ENCODE data around the gene TAOK3. TPM values are rescaled to one million over a fixed set of nuclear protein-coding genes. Genes with fewer than 3 reads are reported as not detected.

Gene TAOK3
- total RNA-seq, 2 experiments from 2014 or later: 47.5 to 50.4 TPM

DNA sequence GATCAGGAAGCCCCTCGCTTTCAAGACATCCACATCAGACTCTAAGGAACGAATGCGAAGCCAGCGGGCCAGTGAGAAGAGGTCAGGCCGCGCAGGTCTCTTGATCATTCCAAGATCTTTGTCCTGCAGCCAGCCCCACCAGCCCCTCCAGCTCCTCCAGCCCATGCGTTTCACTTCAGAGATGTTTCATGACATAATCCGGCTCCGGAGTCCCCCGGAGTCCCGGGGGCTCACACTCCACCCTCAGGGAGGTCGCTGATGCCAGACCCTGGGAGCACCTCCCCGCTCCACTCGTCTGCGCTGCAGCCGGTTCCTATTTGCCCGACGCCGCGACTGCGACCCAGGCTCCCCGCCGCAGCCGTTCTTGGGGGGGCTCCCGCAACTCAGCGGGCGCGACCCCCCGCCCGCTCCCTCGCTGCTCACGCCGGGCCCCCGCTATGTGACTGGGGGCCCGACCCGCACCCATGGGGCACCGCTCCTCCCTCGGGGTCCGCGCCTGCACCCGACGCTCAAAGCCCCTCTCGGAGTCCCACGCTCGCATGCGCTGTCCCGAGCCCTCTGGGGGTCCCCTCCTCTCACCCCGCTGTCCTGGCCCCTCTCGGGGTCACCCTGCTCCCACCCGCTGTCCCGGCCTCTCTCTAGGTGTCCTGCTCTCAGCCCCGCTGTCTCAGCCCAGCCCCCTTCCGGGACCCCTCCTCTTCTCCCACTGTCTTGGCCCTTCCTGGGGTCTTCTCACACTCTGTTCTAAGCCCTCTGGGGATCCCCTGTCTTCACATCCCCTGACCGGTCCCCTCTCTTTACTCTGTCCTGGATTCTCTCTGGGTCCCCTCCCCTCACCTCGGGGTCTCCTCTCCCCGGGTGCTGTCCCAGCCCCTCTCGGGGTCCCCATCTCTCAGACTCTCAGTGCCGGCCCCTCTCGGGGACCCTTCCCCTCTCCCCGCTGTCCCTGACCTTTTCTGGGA, 1.1 kb downstream of the TAOK3 start:
- ChIA-PET CTCF (interaction anchor here (0.6 to 1.2 kb wide), 4 partner anchors 12 to 498 kb away, joined by 3 to 7 read pairs (median 4); no protein-coding TSS in a partner anchor), POLR2A (no interaction called here)
- Mint-ChIP-seq H3K4me1 (ENCODE audit: low read depth) (peaks cover 38% of the 10 kb centered on the region), H3K9me3 (no peaks in the 10 kb centered on the region), H3K27ac (no peak overlapping the region), H3K27me3 (no peaks in the 10 kb centered on the region), H3K4me3 (peak overlapping the region; percentile 90), H3K36me3 (no peaks in the 10 kb centered on the region)
- DNase-seq: peak; percentile 18
- intact Hi-C loops (cut with micrococcal nuclease): loop anchor here (5.0 to 10.0 kb wide), 2 partner anchors 319 to 1293 kb away; partner anchors contain the start of gene PRKAB1

GRCh38 chr12:118370601-118371000, 2.1 kb downstream of the TAOK3 start:
- Mint-ChIP-seq H3K27ac (no peak overlapping the region), H3K36me3 (no peaks in the 10 kb centered on the region), H3K4me1 (ENCODE audit: low read depth) (peaks cover 34% of the 10 kb centered on the region), H3K4me3 (peak overlapping the region; percentile 90), H3K9me3 (no peaks in the 10 kb centered on the region), H3K27me3 (no peaks in the 10 kb centered on the region)
- DNase-seq: no peak
- CTCF ChIA-PET: interaction anchor here (0.6 to 1.2 kb wide), 4 partner anchors 11 to 497 kb away, joined by 3 to 7 read pairs (median 4); no protein-coding TSS in a partner anchor
- intact Hi-C loops (cut with micrococcal nuclease): loop anchor here (5.0 to 10.0 kb wide), 2 partner anchors 318 to 1294 kb away; partner anchors contain the start of gene PRKAB1
- POLR2A ChIA-PET: no interaction called here

DNA sequence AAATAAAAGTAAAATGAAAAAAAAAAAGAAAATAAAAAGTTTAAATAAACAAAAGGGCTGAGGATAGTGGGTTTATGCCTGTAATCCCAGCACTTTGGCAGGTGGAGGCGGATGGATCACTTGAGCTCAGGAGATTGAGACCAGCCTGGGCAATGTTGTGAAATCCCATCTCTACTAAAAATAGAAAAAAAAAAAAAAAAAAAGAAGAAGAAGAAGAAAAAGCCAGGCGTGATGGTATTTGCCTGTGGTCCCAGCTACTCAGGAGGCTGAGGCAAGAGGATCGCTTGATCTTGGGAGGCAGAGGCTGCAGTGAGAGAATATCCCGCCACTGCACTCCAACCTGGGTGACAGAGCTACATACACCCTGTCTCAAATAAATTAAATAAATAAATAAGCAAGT, 3.9 kb downstream of the TAOK3 start:
- no peak for DNase-seq
- ChIA-PET POLR2A (no interaction called here), CTCF (interaction anchor here (1.1 kb wide), 1 partner anchor 10 kb away, joined by 4 read pairs; no protein-coding TSS in a partner anchor)
- H3K9me3 Mint-ChIP-seq: no peaks in the 10 kb centered on the region
- H3K27me3 Mint-ChIP-seq: no peaks in the 10 kb centered on the region
- H3K4me1 Mint-ChIP-seq (ENCODE audit: low read depth): peaks cover 18% of the 10 kb centered on the region
- no peaks in the 10 kb centered on the region for H3K36me3 Mint-ChIP-seq
- H3K27ac Mint-ChIP-seq: no peak overlapping the region
- H3K4me3 Mint-ChIP-seq: no peak overlapping the region
- intact Hi-C loops (cut with micrococcal nuclease): no loop called here

DNA sequence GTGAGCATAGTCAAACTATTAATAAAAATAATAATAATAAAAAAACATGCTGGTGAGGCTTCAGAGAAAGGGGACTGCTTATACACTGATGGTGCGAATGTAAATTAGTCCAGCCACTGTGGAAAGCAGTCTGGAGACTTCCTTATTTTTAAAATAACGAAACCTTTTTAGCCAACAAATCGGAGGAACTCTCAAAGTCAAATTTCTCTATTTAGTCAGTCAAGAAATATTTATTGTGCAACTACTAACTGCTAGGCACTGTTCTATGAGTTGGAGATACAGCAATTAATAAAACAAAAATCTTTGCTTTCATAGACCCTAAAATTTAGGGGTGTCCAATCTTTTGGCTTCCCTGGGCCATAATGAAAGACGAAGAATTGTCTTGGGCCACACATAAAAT, 10.8 kb downstream of the TAOK3 start:
- ChIA-PET CTCF (no interaction called here), POLR2A (no interaction called here)
- no peaks in the 10 kb centered on the region for H3K27me3 Mint-ChIP-seq
- H3K4me3 Mint-ChIP-seq: no peak overlapping the region
- no peak overlapping the region for H3K27ac Mint-ChIP-seq
- DNase-seq: no peak
- no peaks in the 10 kb centered on the region for H3K36me3 Mint-ChIP-seq
- no peaks in the 10 kb centered on the region for H3K9me3 Mint-ChIP-seq
- intact Hi-C loops (cut with micrococcal nuclease): no loop called here
- peaks cover 21% of the 10 kb centered on the region for H3K4me1 Mint-ChIP-seq (ENCODE audit: low read depth)

GRCh38 chr12:118361092-118361404, 11.7 kb downstream of the TAOK3 start:
- POLR2A ChIA-PET: no interaction called here
- CTCF ChIA-PET: interaction anchor here (0.8 kb wide), 1 partner anchor 16 kb away, joined by 3 read pairs; the partner anchor contains the start of gene SUDS3
- intact Hi-C loops (cut with micrococcal nuclease): no loop called here
- DNase-seq: no peak
- Mint-ChIP-seq H3K9me3 (no peaks in the 10 kb centered on the region), H3K4me1 (ENCODE audit: low read depth) (peaks cover 28% of the 10 kb centered on the region), H3K36me3 (no peaks in the 10 kb centered on the region), H3K27ac (no peak overlapping the region), H3K4me3 (no peak overlapping the region), H3K27me3 (no peaks in the 10 kb centered on the region)

DNA sequence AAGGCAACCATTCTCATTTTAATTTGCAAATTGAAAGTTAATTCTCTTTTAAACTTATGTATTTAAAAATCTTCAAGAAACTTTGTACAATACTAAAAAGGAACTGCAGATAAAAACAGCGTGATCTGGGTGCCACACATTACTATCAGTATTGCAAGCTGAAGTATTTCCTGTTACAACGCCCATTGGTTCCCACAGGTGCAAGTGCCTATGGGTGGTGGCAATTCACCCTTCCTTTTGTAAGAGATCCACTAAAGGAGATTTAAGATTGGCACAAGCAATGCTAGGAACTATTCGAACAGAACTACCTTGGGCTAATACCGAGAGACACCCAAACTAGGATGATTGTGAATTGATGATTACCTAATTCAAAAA, 13.2 kb downstream of the TAOK3 start:
- intact Hi-C loops (cut with micrococcal nuclease): loop anchor here (1.0 to 5.0 kb wide), 5 partner anchors 14 to 307 kb away; no protein-coding TSS in a partner anchor
- Mint-ChIP-seq H3K9me3 (peaks cover 2% of the 10 kb centered on the region), H3K4me1 (ENCODE audit: low read depth) (peaks cover 42% of the 10 kb centered on the region), H3K36me3 (peaks cover 7% of the 10 kb centered on the region), H3K4me3 (peak overlapping the region; percentile 90), H3K27me3 (no peaks in the 10 kb centered on the region), H3K27ac (peak overlapping the region; percentile 91)
- ChIA-PET CTCF (interaction anchor here (1.0 to 5.0 kb wide), 5 partner anchors 11 to 199 kb away, joined by 3 to 94 read pairs (median 4); partner anchors contain the start of genes SUDS3 and TAOK3), POLR2A (interaction anchor here (1.0 to 2.6 kb wide), 5 partner anchors 13 to 52 kb away, joined by 3 to 7 read pairs (median 7); partner anchors contain the start of genes SUDS3 and TAOK3)
- peak; percentile 47 for DNase-seq

- Mint-ChIP-seq H3K4me1 (ENCODE audit: low read depth) (peaks cover 45% of the 10 kb centered on the region), H3K27me3 (no peaks in the 10 kb centered on the region), H3K4me3 (peak overlapping the region; percentile 90), H3K36me3 (peaks cover 11% of the 10 kb centered on the region), H3K27ac (peak overlapping the region; percentile 91), H3K9me3 (peaks cover 5% of the 10 kb centered on the region)
- no peak for DNase-seq
- ChIA-PET POLR2A (interaction anchor here (1.0 to 2.6 kb wide), 5 partner anchors 14 to 51 kb away, joined by 3 to 7 read pairs (median 7); partner anchors contain the start of genes SUDS3 and TAOK3), CTCF (interaction anchor here (0.6 to 5.0 kb wide), 12 partner anchors 10 to 1521 kb away, joined by 3 to 94 read pairs (median 4); partner anchors contain the start of genes SUDS3 and TAOK3)
- intact Hi-C loops (cut with micrococcal nuclease): loop anchor here (1.0 to 5.0 kb wide), 5 partner anchors 14 to 307 kb away; no protein-coding TSS in a partner anchor
Measured at GRCh38 chr12:118358612-118359540, 13.8 kb downstream of the TAOK3 start.

DNA sequence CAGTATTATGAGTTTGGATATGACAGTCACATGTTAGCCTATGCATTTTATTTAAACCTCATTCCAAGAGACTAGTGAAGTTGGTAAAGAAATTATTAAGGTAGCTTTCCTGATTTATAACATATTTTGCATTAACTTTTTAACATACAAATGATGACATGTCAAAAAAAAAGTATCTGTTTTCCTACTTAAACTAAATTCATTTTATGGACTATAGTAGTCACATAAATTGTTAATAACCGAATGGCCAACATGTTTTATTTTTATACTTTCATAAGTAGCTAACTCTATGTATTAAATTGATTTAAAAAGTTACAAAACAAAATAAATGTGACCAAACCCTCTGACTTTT, 14.7 kb downstream of the TAOK3 start:
- Mint-ChIP-seq H3K9me3 (peaks cover 5% of the 10 kb centered on the region), H3K27ac (peak overlapping the region; percentile 90), H3K27me3 (no peaks in the 10 kb centered on the region), H3K36me3 (peaks cover 12% of the 10 kb centered on the region), H3K4me1 (ENCODE audit: low read depth) (peaks cover 49% of the 10 kb centered on the region), H3K4me3 (peak overlapping the region; percentile 90)
- intact Hi-C loops (cut with micrococcal nuclease): loop anchor here (2.0 to 5.0 kb wide), 3 partner anchors 176 to 306 kb away; no protein-coding TSS in a partner anchor
- ChIA-PET POLR2A (interaction anchor here (0.5 to 2.6 kb wide), 4 partner anchors 15 to 49 kb away, joined by 3 to 7 read pairs (median 6); partner anchors contain the start of genes SUDS3 and TAOK3), CTCF (interaction anchor here (0.8 to 5.0 kb wide), 10 partner anchors 11 to 1224 kb away, joined by 3 to 94 read pairs (median 5); partner anchors contain the start of genes SUDS3 and TAOK3)
- no peak for DNase-seq

DNA sequence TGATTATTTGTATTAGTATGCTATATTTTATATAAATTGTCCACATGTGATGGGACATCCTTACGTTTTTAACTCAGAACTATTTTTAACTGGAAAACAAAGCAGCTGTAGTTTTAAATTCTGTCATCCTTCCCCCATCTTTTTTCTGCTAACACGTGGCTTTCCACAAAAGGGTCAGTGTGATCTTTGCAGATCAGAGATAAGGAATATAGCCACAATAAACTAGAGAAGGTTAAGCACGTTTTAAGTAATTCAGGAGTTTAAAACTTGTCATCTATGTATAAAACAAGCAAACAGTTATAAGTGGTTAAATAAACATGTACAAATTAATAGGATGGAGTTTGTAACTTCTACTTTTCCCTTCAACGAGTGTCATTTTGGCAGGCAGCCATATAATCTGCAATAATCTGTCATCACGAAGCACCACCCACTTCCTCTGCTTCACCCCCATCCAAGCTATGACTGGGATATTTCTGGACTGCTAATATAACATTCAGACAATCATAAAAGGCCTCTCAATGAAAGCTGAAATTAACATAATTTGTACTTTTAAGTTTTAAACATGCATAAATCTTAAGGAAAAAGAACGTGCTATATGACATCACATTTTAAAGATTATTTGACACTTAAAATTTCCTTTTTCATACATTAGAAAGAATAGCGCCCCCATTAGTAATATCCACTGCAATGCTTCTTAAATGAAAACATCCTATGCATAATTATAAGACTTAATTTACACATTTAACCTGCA, 15.3 kb downstream of the TAOK3 start:
- POLR2A ChIA-PET: interaction anchor here (0.5 to 2.6 kb wide), 5 partner anchors 15 to 192 kb away, joined by 3 to 7 read pairs (median 3); partner anchors contain the start of genes SUDS3 and TAOK3
- H3K36me3 Mint-ChIP-seq: peaks cover 12% of the 10 kb centered on the region
- peaks cover 49% of the 10 kb centered on the region for H3K4me1 Mint-ChIP-seq (ENCODE audit: low read depth)
- peak; percentile 65 for DNase-seq
- H3K4me3 Mint-ChIP-seq: peak overlapping the region; percentile 90
- H3K27ac Mint-ChIP-seq: peak overlapping the region; percentile 90
- CTCF ChIA-PET: interaction anchor here (0.6 to 5.0 kb wide), 16 partner anchors 9 to 1471 kb away, joined by 3 to 94 read pairs (median 4); partner anchors contain the start of genes SUDS3 and TAOK3
- no peaks in the 10 kb centered on the region for H3K27me3 Mint-ChIP-seq
- peaks cover 5% of the 10 kb centered on the region for H3K9me3 Mint-ChIP-seq
- intact Hi-C loops (cut with micrococcal nuclease): loop anchor here (1.0 to 5.0 kb wide), 4 partner anchors 45 to 305 kb away; no protein-coding TSS in a partner anchor

DNA sequence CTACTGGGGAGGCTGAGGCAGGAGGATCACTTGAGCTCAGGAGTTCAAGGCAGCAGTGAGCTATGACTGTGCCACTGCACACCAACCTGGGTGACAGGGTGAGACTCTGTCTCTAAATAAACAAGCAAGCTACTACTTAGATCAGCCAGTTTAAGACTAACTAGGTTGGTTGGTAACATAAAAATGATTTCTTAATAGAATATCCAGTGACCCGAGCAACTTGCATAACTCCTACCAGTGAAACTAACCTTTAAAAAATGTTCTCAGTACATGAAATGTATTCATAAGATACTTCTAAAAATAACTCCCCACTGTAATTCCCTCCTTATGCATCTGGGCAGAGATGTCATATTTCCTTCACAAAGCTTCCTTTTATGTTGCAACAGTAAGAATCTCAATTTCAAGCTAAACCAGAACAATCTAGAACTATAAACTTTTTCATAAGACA, 15.9 kb downstream of the TAOK3 start:
- intact Hi-C loops (cut with micrococcal nuclease): loop anchor here (1.0 to 5.0 kb wide), 3 partner anchors 45 to 305 kb away; no protein-coding TSS in a partner anchor
- peaks cover 5% of the 10 kb centered on the region for H3K9me3 Mint-ChIP-seq
- peak overlapping the region; percentile 90 for H3K4me3 Mint-ChIP-seq
- POLR2A ChIA-PET: interaction anchor here (0.7 to 2.6 kb wide), 4 partner anchors 16 to 191 kb away, joined by 3 to 7 read pairs (median 4); partner anchors contain the start of genes SUDS3 and TAOK3
- H3K27ac Mint-ChIP-seq: peak overlapping the region; percentile 90
- H3K36me3 Mint-ChIP-seq: peaks cover 12% of the 10 kb centered on the region
- CTCF ChIA-PET: interaction anchor here (0.6 to 5.0 kb wide), 11 partner anchors 8 to 183 kb away, joined by 3 to 94 read pairs (median 4); partner anchors contain the start of genes SUDS3 and TAOK3
- no peaks in the 10 kb centered on the region for H3K27me3 Mint-ChIP-seq
- H3K4me1 Mint-ChIP-seq (ENCODE audit: low read depth): peaks cover 49% of the 10 kb centered on the region
- peak; percentile 45 for DNase-seq

All from activated CD4-positive, alpha-beta memory T cell treated with anti-CD3 and anti-CD28 coated beads for 36 hours (primary cell).